DOHH2 (cell line): Measurements from ENCODE around the gene SWT1.
"Not testable (repeated sequence)": the region's sequence is repeated elsewhere in the genome, so short reads cannot be mapped to it uniquely, and the experiment has no call there.

Experiments
- H3F3A ChIP-seq: fragments of 200-600 bp; sonication (generic), shearing (Covaris generic); 2 replicates; pipeline ENCODE4 v1.6.0; 2016; ENCODE audit warnings: antibody characterized with exemption, mild to moderate bottlenecking; ENCODE audit not compliant: control insufficient read depth, insufficient read depth
- H3K27ac ChIP-seq: fragments of 200-600 bp; sonication (generic); 2 replicates; pipeline ENCODE4 v1.5.1; 2014; ENCODE audit warnings: low read depth, mild to moderate bottlenecking, low read length, moderate library complexity
- H3K27me3 ChIP-seq: fragments of 200-600 bp; sonication (generic); 2 replicates; pipeline ENCODE4 v1.6.1; 2014; ENCODE audit warnings: mild to moderate bottlenecking, low read length, mixed read lengths; ENCODE audit not compliant: control insufficient read depth
- H3K36me3 ChIP-seq: fragments of 200-600 bp; sonication (generic); 2 replicates; pipeline ENCODE4 v1.6.1; 2014; ENCODE audit warnings: mild to moderate bottlenecking, low read length, moderate library complexity, mixed read lengths; ENCODE audit not compliant: control insufficient read depth
- H3K4me1 ChIP-seq: fragments of 200-600 bp; sonication (generic); 2 replicates; pipeline ENCODE4 v1.6.1; 2014; ENCODE audit warnings: mild to moderate bottlenecking, low read length, mixed read lengths; ENCODE audit not compliant: control insufficient read depth
- H3K4me2 ChIP-seq: fragments of 200-600 bp; sonication (generic); 2 replicates; pipeline ENCODE4 v1.6.0; 2014; ENCODE audit warnings: mild to moderate bottlenecking, low read length, moderate library complexity
- H3K4me3 ChIP-seq: fragments of 200-600 bp; sonication (generic); 2 replicates; pipeline ENCODE4 v1.5.1; 2014; ENCODE audit warnings: mild to moderate bottlenecking, low read length, mixed read lengths
- H3K79me2 ChIP-seq: fragments of 200-600 bp; sonication (generic); 2 replicates; pipeline ENCODE4 v1.6.1; 2014; ENCODE audit warnings: mild to moderate bottlenecking, low read length, mixed read lengths; ENCODE audit not compliant: control insufficient read depth
- H3K9me2 ChIP-seq: fragments of 200-600 bp; sonication (generic); replicated peaks from 2 replicates; pipeline ENCODE4 v1.6.1; 2014; ENCODE audit warnings: mild to moderate bottlenecking, low read length, mixed read lengths; ENCODE audit not compliant: control insufficient read depth
- H3K9me3 ChIP-seq: fragments of 200-600 bp; sonication (generic); 2 replicates; pipeline ENCODE4 v1.6.1; 2014; ENCODE audit warnings: antibody characterized with exemption, low read length, mixed read lengths; ENCODE audit not compliant: control insufficient read depth, insufficient read depth
- H4K20me1 ChIP-seq: fragments of 200-600 bp; sonication (generic); 2 replicates; pipeline ENCODE4 v1.6.0; 2014; ENCODE audit warnings: low read depth, mild to moderate bottlenecking, antibody characterized with exemption, low read length, moderate library complexity; ENCODE audit not compliant: control insufficient read depth, insufficient read depth
- EZH2phosphoT487 ChIP-seq: fragments of 200-600 bp; sonication (generic); IDR thresholded peaks from 2 replicates; pipeline ENCODE4 v1.6.1; 2017; ENCODE audit warnings: borderline replicate concordance, mild to moderate bottlenecking, antibody characterized with exemption, low read length, moderate library complexity, mixed read lengths
- TF ChIP-seq, protein P1 (sequence below): fragments of 200-600 bp; sonication (generic); IDR thresholded peaks from one replicate; pipeline ENCODE4 v1.5.1; 2014; ENCODE audit warnings: antibody characterized with exemption, mild to moderate bottlenecking, low read depth, low read length; ENCODE audit not compliant: poor library complexity, severe bottlenecking

The SWT1 gene

DNA sequence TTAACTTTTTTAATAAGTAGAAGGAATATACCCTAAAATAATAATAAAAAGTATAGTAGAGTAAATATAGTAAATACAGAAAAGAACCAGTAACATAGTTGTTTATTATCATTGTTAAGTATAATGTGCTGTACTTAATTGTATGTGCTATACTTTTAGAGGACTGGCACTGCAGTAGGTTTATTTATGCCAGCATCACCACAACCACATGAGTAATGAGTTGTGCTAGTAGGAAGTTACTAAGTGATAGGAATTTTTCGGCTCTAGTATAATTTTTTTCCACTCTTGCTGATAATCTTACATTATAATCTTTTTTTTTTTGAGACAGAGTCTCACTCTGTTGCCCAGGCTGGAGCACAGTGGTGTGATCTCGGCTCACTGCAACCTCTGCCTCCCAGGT lies 88.5 kb downstream of the SWT1 start:
- Histone ChIP-seq H4K20me1 (no peaks in the 10 kb centered on the region), H3K4me3 (no peak overlapping the region), H3K27ac (no peak overlapping the region), H3K9me2 (no peaks in the 10 kb centered on the region), H3F3A (no peaks in the 10 kb centered on the region), H3K79me2 (no peaks in the 10 kb centered on the region), H3K4me2 (no peak overlapping the region), H3K36me3 (no peaks in the 10 kb centered on the region), H3K27me3 (no peaks in the 10 kb centered on the region), H3K9me3 (no peaks in the 10 kb centered on the region), H3K4me1 (no peaks in the 10 kb centered on the region)
- TF ChIP-seq EZH2phosphoT487 = no peak
- TF ChIP-seq, protein P1, sequence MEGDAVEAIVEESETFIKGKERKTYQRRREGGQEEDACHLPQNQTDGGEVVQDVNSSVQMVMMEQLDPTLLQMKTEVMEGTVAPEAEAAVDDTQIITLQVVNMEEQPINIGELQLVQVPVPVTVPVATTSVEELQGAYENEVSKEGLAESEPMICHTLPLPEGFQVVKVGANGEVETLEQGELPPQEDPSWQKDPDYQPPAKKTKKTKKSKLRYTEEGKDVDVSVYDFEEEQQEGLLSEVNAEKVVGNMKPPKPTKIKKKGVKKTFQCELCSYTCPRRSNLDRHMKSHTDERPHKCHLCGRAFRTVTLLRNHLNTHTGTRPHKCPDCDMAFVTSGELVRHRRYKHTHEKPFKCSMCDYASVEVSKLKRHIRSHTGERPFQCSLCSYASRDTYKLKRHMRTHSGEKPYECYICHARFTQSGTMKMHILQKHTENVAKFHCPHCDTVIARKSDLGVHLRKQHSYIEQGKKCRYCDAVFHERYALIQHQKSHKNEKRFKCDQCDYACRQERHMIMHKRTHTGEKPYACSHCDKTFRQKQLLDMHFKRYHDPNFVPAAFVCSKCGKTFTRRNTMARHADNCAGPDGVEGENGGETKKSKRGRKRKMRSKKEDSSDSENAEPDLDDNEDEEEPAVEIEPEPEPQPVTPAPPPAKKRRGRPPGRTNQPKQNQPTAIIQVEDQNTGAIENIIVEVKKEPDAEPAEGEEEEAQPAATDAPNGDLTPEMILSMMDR = no peak

DNA sequence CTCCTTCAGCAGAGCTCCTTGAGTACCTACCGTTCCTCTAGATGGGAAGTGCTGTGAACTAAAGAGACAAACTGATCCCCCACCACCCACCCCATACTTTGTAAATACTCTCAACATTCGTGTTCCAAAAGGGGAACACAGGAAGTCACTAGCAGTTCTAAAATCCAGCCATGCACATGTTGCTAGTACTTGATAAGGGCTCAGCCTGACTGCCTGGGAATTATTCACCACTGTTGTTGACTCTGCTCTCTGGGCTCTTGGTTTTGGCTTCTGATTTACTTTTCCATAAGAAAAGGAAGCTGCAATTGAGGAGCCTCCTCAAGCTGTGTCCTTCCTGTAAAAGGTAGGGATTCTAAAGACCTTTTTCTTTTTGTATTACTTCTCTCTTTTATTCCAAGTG lies 92.6 kb downstream of the SWT1 start:
- H3K4me1 ChIP-seq = no peaks in the 10 kb centered on the region
- TF ChIP-seq EZH2phosphoT487 = no peak
- TF ChIP-seq, protein P1 = no peak
- H3K9me3 ChIP-seq = no peaks in the 10 kb centered on the region
- no peak overlapping the region for H3K4me3 ChIP-seq
- no peaks in the 10 kb centered on the region for H3K36me3 ChIP-seq
- H3K27ac ChIP-seq = no peak overlapping the region
- no peaks in the 10 kb centered on the region for H3F3A ChIP-seq
- no peaks in the 10 kb centered on the region for H3K9me2 ChIP-seq
- no peak overlapping the region for H3K4me2 ChIP-seq
- no peaks in the 10 kb centered on the region for H4K20me1 ChIP-seq
- H3K27me3 ChIP-seq = no peaks in the 10 kb centered on the region
- no peaks in the 10 kb centered on the region for H3K79me2 ChIP-seq

DNA sequence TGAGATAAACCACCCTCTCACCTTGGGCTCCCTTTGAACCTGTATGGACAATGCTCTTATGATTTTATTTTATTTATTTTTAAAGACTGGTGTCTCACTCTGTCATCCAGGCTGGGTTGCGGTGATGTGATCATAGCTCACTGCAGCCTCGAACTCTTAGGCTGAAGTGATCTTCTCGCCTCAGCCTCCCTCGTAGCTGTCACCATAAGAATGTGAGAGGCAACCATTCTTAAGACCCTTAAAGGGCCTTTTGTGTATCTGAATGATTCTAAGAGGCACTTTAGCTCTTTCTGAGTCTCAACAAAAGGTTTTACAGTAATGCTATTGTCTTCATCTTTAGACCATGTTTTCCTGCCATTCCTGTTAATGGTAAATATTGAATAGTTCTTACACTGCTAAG lies 93.1 kb downstream of the SWT1 start:
- Histone ChIP-seq H3K9me3 (no peaks in the 10 kb centered on the region), H3K9me2 (no peaks in the 10 kb centered on the region), H3K36me3 (no peaks in the 10 kb centered on the region), H4K20me1 (no peaks in the 10 kb centered on the region), H3K79me2 (no peaks in the 10 kb centered on the region), H3F3A (no peaks in the 10 kb centered on the region), H3K4me1 (no peaks in the 10 kb centered on the region), H3K27ac (no peak overlapping the region), H3K4me2 (no peak overlapping the region), H3K27me3 (no peaks in the 10 kb centered on the region), H3K4me3 (no peak overlapping the region)
- TF ChIP-seq, protein P1 = no peak
- TF ChIP-seq EZH2phosphoT487 = no peak

DNA sequence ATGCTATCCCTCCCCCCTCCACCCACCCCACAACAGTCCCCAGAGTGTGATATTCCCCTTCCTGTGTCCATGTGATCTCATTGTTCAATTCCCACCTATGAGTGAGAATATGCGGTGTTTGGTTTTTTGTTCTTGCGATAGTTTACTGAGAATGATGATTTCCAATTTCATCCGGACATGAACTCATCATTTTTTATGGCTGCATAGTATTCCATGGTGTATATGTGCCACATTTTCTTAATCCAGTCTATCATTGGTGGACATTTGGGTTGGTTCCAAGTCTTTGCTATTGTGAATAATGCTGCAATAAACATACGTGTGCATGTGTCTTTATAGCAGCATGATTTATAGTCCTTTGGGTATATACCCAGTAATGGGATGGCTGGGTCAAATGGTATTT lies 95.0 kb downstream of the SWT1 start:
- H3K9me3 ChIP-seq, H3K4me3 ChIP-seq, H3K4me2 ChIP-seq, H4K20me1 ChIP-seq, H3K79me2 ChIP-seq, H3K36me3 ChIP-seq, H3F3A ChIP-seq, H3K9me2 ChIP-seq, H3K4me1 ChIP-seq, H3K27ac ChIP-seq, H3K27me3 ChIP-seq: not testable (repeated sequence)

DNA sequence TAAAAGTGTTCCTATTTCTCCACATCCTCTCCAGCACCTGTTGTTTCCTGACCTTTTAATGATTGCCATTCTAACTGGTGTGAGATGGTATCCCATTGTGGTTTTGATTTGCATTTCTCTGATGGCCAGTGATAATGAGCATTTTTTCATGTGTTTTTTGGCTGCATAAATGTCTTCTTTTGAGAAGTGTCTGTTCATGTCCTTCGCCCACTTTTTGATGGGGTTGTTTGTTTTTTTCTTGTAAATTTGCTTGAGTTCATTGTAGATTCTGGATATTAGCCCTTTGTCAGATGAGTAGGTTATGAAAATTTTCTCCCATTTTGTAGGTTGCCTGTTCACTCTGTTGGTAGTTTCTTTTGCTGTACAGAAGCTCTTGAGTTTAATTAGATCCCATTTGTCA lies 95.4 kb downstream of the SWT1 start:
- not testable (repeated sequence) for H3K4me1 ChIP-seq, H3K36me3 ChIP-seq, H3K9me3 ChIP-seq, H3K27ac ChIP-seq, H3F3A ChIP-seq, H3K27me3 ChIP-seq, H3K4me2 ChIP-seq, H3K9me2 ChIP-seq, H3K79me2 ChIP-seq, H4K20me1 ChIP-seq, H3K4me3 ChIP-seq

DNA sequence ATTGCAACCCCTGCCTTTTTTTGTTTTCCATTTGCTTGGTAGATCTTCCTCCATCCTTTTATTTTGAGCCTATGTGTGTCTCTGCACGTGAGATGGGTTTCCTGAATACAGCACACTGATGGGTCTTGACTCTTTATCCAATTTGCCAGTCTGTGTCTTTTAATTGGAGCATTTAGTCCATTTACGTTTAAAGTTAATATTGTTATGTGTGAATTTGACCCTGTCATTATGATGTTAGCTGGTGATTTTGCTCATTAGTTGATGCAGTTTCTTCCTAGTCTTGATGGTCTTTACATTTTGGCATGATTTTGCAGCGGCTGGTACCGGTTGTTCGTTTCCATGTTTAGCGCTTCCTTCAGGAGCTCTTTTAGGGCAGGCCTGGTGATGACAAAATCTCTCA lies 98.6 kb downstream of the SWT1 start:
- not testable (repeated sequence) for H3K4me3 ChIP-seq, H3F3A ChIP-seq, H3K27me3 ChIP-seq, H3K9me2 ChIP-seq, H3K27ac ChIP-seq, H3K9me3 ChIP-seq, H3K79me2 ChIP-seq, H3K4me1 ChIP-seq, H4K20me1 ChIP-seq, H3K4me2 ChIP-seq, H3K36me3 ChIP-seq
